Measurements from ENCODE around the gene CHN2. TPM values are rescaled to one million over a fixed set of nuclear protein-coding genes. Genes with fewer than 3 reads are reported as not detected.
A peak's percentile ranks its signal among the peaks of the same experiment; 100 is the strongest.

Gene CHN2
- total RNA-seq (1 to 10 TPM; 2.1 to 3.5 TPM), total RNA-seq (0.14 to 14.2 (median 2.9) reads per million in 172 experiments)
- polyA plus RNA-seq (2013, experiment 1 of 2), result 5.3 TPM
- polyA plus RNA-seq (2013, experiment 2 of 2), result 5.1 TPM

- Mint-ChIP-seq H3K4me3 (peak within 1 kb of the TSS; percentile 87), H3K36me3 (ENCODE audit: low read depth) (no peaks in the 10 kb centered on the region), H3K9me3 (no peaks in the 10 kb centered on the region), H3K4me1 (ENCODE audit: low read depth) (peaks cover 17% of the 10 kb centered on the region), H3K27me3 (peaks cover 57% of the 10 kb centered on the region), H3K27ac (peak within 1 kb of the TSS; percentile 57)
- no peak for TF ChIP-seq CTCF (IDR thresholded peaks at IDR 0.05)
- ChIA-PET POLR2A (no interaction called here), CTCF (no interaction called here)
- peak in 11 of 14 experiments; percentile 8 to 72 (median 38) for DNase-seq
- Histone ChIP-seq H3K27ac (ENCODE audit: low read depth in 1 of 2, low read length in 2 of 2) (no peak within 1 kb of the TSS), H3K4me3 (ENCODE audit: low read length) (peak within 1 kb of the TSS; percentile 66), H3K27me3 (ENCODE audit: control insufficient read depth in 1 of 2, insufficient read depth in 2 of 2, low read length in 2 of 2) (peaks cover 6 to 32% of the 10 kb centered on the region in 2 experiments), H3K4me1 (ENCODE audit: insufficient read depth, low read length) (peaks cover 2% of the 10 kb centered on the region), H3K9me3 (ENCODE audit: control insufficient read depth in 1 of 2, insufficient read depth in 1 of 2, low read length in 2 of 2) (peaks cover 0 to 3% of the 10 kb centered on the region in 2 experiments), H3K36me3 (ENCODE audit: insufficient read depth, low read length) (no peaks in the 10 kb centered on the region)
- intact Hi-C loops (cut with DNase I, micrococcal nuclease), result loop anchor here (5.0 kb wide), 2 partner anchors 152 to 268 kb away; no protein-coding TSS in a partner anchor
- peak; percentile 78 for ATAC-seq (ENCODE audit: poor library complexity)
Observed at GRCh38 chr7:29194594-29195427, at the start of gene CHN2. TSS of gene CHN2 (plus strand) at chr7:29194775.

GRCh38 chr7:29145553-29146056, 49.0 kb upstream of the CHN2 start:
- intact Hi-C loops (cut with DNase I, micrococcal nuclease), result no loop called here
- H3K27me3 ChIP-seq (ENCODE audit: control insufficient read depth in 1 of 2, insufficient read depth in 2 of 2, low read length in 2 of 2), result peaks cover 18 to 28% of the 10 kb centered on the region in 2 experiments
- H3K9me3 ChIP-seq (ENCODE audit: control insufficient read depth in 1 of 2, insufficient read depth in 1 of 2, low read length in 2 of 2), result peaks cover 0 to 8% of the 10 kb centered on the region in 2 experiments
- Mint-ChIP-seq H3K9me3 (no peaks in the 10 kb centered on the region), H3K36me3 (ENCODE audit: low read depth) (no peaks in the 10 kb centered on the region), H3K4me1 (ENCODE audit: low read depth) (no peaks in the 10 kb centered on the region), H3K4me3 (no peak overlapping the region), H3K27ac (no peak overlapping the region), H3K27me3 (peaks cover 57% of the 10 kb centered on the region)
- H3K4me1 ChIP-seq (ENCODE audit: insufficient read depth, low read length), result no peaks in the 10 kb centered on the region
- ChIA-PET CTCF (no interaction called here), POLR2A (no interaction called here)
- no peaks in the 10 kb centered on the region for H3K36me3 ChIP-seq (ENCODE audit: insufficient read depth, low read length)
- no peak overlapping the region for H3K27ac ChIP-seq (ENCODE audit: low read depth in 1 of 2, low read length in 2 of 2)
- no peak for ATAC-seq (ENCODE audit: poor library complexity)
- peak overlapping the region; percentile 38 for H3K4me3 ChIP-seq (ENCODE audit: low read length)
- no peak for TF ChIP-seq CTCF (IDR thresholded peaks at IDR 0.05)
- DNase-seq, result no peak

GRCh38 chr7:29146057-29146706, 48.4 kb upstream of the CHN2 start, which contains the start of gene CPVL:
TSS of gene CPVL (minus strand) at chr7:29146537. CDS start at chr7:29121061, 25,476 bp downstream.
- Mint-ChIP-seq H3K4me3 (no peak within 1 kb of the TSS), H3K36me3 (ENCODE audit: low read depth) (no peaks in the 10 kb centered on the region), H3K4me1 (ENCODE audit: low read depth) (no peaks in the 10 kb centered on the region), H3K27ac (no peak within 1 kb of the TSS), H3K9me3 (no peaks in the 10 kb centered on the region), H3K27me3 (peaks cover 55% of the 10 kb centered on the region)
- Histone ChIP-seq H3K27me3 (ENCODE audit: control insufficient read depth in 1 of 2, insufficient read depth in 2 of 2, low read length in 2 of 2) (peaks cover 18 to 30% of the 10 kb centered on the region in 2 experiments), H3K4me1 (ENCODE audit: insufficient read depth, low read length) (no peaks in the 10 kb centered on the region), H3K9me3 (ENCODE audit: control insufficient read depth in 1 of 2, insufficient read depth in 1 of 2, low read length in 2 of 2) (peaks cover 0 to 8% of the 10 kb centered on the region in 2 experiments), H3K4me3 (ENCODE audit: low read length) (peak within 1 kb of the TSS; percentile 38), H3K36me3 (ENCODE audit: insufficient read depth, low read length) (no peaks in the 10 kb centered on the region), H3K27ac (ENCODE audit: low read depth in 1 of 2, low read length in 2 of 2) (no peak within 1 kb of the TSS)
- TF ChIP-seq CTCF (IDR thresholded peaks at IDR 0.05), result no peak
- ChIA-PET POLR2A (no interaction called here), CTCF (no interaction called here)
- ATAC-seq (ENCODE audit: poor library complexity) (no peak), DNase-seq (peak in 2 of 14 experiments; percentile 29 to 42)
- intact Hi-C loops (cut with DNase I, micrococcal nuclease), result no loop called here

All from CD4-positive, alpha-beta T cell (primary cell).